ENCODE measurements around the gene TACSTD2. TPM values are rescaled to one million over a fixed set of nuclear protein-coding genes. Genes with fewer than 3 reads are reported as not detected.

Gene TACSTD2
- total and polyA plus RNA-seq, 9 donors, result 0.35 to 132 (median 4.9) TPM

GRCh38 chr1:58546520-58547308 lies 30.3 kb downstream of the TACSTD2 start, which contains the start of gene OMA1:
Gene OMA1, minus strand, starts transcription at chr1:58546726. Its CDS starts 7,432 bp downstream, at chr1:58539294.
- Histone ChIP-seq H3K27ac (peak within 1 kb of the TSS; percentile 98 to 100), H3K4me3 (peak within 1 kb of the TSS; percentile 73), H3K27me3 (no peaks in the 10 kb centered on the region), H3K9me3 (no peaks in the 10 kb centered on the region), H3K36me3 (no peaks in the 10 kb centered on the region), H3K4me1 (ENCODE audit: insufficient read depth) (peaks cover 6% of the 10 kb centered on the region)
- intact Hi-C loops (cut with DNase I), result loop anchor here in 1 of 4 donors (2.0 kb wide), 1 partner anchor 40 kb away; no protein-coding TSS in a partner anchor
- TF ChIP-seq POLR2A (IDR thresholded peaks at IDR 0.05) (peak; percentile 89), EP300 (IDR thresholded peaks at IDR 0.05) (no peak)
- TF ChIP-seq, protein P1, sequence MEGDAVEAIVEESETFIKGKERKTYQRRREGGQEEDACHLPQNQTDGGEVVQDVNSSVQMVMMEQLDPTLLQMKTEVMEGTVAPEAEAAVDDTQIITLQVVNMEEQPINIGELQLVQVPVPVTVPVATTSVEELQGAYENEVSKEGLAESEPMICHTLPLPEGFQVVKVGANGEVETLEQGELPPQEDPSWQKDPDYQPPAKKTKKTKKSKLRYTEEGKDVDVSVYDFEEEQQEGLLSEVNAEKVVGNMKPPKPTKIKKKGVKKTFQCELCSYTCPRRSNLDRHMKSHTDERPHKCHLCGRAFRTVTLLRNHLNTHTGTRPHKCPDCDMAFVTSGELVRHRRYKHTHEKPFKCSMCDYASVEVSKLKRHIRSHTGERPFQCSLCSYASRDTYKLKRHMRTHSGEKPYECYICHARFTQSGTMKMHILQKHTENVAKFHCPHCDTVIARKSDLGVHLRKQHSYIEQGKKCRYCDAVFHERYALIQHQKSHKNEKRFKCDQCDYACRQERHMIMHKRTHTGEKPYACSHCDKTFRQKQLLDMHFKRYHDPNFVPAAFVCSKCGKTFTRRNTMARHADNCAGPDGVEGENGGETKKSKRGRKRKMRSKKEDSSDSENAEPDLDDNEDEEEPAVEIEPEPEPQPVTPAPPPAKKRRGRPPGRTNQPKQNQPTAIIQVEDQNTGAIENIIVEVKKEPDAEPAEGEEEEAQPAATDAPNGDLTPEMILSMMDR (IDR thresholded peaks at IDR 0.05), result peak; percentile 96 to 98 (median 98)
- 0 to 1% (median 1%) methylated on average over 44 to 46 of the region's 46 CpGs for WGBS, 3 donors
- DNase-seq, result peak; percentile 97 to 99 (median 97)

GRCh38 chr1:58545591-58546519 lies 31.2 kb downstream of the TACSTD2 start:
- no peaks in the 10 kb centered on the region for H3K9me3 ChIP-seq
- no peaks in the 10 kb centered on the region for H3K27me3 ChIP-seq
- DNase-seq, result peak; percentile 73 to 87 (median 83)
- TF ChIP-seq EP300 (IDR thresholded peaks at IDR 0.05), result no peak
- TF ChIP-seq, protein P1 (IDR thresholded peaks at IDR 0.05), result no peak
- TF ChIP-seq POLR2A (IDR thresholded peaks at IDR 0.05), result no peak
- H3K27ac ChIP-seq, result peak overlapping the region; percentile 98 to 100
- H3K36me3 ChIP-seq, result no peaks in the 10 kb centered on the region
- intact Hi-C loops (cut with DNase I), result loop anchor here in 1 of 4 donors (2.0 kb wide), 1 partner anchor 41 kb away; no protein-coding TSS in a partner anchor
- H3K4me1 ChIP-seq (ENCODE audit: insufficient read depth), result peaks cover 4% of the 10 kb centered on the region
- peak overlapping the region; percentile 73 for H3K4me3 ChIP-seq
- 0 to 1% (median 1%) methylated on average over 37 to 43 of the region's 43 CpGs for WGBS, 3 donors

- 92 to 98% (median 94%) methylated on average over 1 of the region's 1 CpG for WGBS, 3 donors
- H3K27ac ChIP-seq, result no peak overlapping the region
Measured at GRCh38 chr1:58543260-58543659, 33.8 kb downstream of the TACSTD2 start.

More at GRCh38 chr1:58543260-58543659, 33.8 kb downstream of the TACSTD2 start:
- H3K36me3 ChIP-seq, result no peaks in the 10 kb centered on the region
- intact Hi-C loops (cut with DNase I), result no loop called here
- H3K27me3 ChIP-seq, result no peaks in the 10 kb centered on the region
- TF ChIP-seq EP300 (IDR thresholded peaks at IDR 0.05) (no peak), POLR2A (IDR thresholded peaks at IDR 0.05) (no peak)
- TF ChIP-seq, protein P1 (IDR thresholded peaks at IDR 0.05), result no peak
- H3K4me1 ChIP-seq (ENCODE audit: insufficient read depth), result peaks cover 4% of the 10 kb centered on the region
- H3K4me3 ChIP-seq, result no peak overlapping the region
- DNase-seq, result no peak
- no peaks in the 10 kb centered on the region for H3K9me3 ChIP-seq

Measured in ovary (tissue), 9 donors.